Measurements from ENCODE around the gene SVOP.

DNA sequence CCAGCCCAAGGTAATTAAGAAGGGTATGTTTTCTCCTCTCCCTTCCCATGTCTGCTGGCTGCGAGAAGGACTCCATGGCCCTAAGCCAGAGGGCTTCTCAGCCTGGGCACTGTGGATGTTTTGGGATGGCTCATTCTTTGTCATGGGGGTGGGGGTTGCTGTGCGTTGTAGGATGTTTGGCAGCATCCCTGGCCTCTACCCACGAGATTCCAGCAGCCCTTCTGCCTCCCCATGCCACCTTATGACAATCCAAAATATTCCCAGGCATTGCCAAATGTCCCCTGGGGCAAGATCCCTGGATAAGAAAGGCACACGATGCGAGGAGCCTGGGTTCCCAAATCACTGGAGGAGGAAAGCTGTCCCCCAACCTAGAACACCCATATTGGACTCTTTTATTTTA lies 104.5 kb downstream of the SVOP start:
- TF ChIP-seq, protein P1, sequence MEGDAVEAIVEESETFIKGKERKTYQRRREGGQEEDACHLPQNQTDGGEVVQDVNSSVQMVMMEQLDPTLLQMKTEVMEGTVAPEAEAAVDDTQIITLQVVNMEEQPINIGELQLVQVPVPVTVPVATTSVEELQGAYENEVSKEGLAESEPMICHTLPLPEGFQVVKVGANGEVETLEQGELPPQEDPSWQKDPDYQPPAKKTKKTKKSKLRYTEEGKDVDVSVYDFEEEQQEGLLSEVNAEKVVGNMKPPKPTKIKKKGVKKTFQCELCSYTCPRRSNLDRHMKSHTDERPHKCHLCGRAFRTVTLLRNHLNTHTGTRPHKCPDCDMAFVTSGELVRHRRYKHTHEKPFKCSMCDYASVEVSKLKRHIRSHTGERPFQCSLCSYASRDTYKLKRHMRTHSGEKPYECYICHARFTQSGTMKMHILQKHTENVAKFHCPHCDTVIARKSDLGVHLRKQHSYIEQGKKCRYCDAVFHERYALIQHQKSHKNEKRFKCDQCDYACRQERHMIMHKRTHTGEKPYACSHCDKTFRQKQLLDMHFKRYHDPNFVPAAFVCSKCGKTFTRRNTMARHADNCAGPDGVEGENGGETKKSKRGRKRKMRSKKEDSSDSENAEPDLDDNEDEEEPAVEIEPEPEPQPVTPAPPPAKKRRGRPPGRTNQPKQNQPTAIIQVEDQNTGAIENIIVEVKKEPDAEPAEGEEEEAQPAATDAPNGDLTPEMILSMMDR (conservative IDR thresholded peaks at IDR 0.05 in 1 of 2, IDR thresholded peaks at IDR 0.05 in 1 of 2; ENCODE audit: low read depth in 1 of 2, low read length in 2 of 2): no peak
- TF ChIP-seq EZH2 (IDR thresholded peaks at IDR 0.05; ENCODE audit: low read length, missing control alignments): no peak
